ENCODE results near the gene RMDN2. TPM values are rescaled to one million over a fixed set of nuclear protein-coding genes. Genes with fewer than 3 reads are reported as not detected.

The RMDN2 gene
- total RNA-seq, 1 experiment from 2014 or later = 3.0 TPM

DNA sequence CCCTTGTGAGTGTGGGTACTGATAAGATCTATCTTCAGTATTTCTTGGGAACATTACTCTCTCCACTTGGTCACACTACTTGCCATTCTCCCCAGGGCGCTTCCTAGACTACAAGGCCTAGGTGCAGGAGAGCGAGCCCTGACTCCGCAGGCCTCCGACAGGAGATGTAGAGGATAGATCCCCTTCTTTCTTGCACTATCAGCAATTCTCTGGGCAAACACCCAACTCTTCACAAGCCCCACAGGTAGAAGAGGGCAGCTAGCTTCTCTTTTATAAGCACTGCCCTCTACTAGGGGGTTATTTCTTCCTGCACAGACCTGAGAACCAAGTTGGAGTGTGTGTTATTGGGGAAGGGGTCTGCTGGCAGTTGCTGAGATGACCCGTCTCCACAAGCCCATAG lies 10.7 kb upstream of the RMDN2 start (continued):
- TF ChIP-seq, protein P1, sequence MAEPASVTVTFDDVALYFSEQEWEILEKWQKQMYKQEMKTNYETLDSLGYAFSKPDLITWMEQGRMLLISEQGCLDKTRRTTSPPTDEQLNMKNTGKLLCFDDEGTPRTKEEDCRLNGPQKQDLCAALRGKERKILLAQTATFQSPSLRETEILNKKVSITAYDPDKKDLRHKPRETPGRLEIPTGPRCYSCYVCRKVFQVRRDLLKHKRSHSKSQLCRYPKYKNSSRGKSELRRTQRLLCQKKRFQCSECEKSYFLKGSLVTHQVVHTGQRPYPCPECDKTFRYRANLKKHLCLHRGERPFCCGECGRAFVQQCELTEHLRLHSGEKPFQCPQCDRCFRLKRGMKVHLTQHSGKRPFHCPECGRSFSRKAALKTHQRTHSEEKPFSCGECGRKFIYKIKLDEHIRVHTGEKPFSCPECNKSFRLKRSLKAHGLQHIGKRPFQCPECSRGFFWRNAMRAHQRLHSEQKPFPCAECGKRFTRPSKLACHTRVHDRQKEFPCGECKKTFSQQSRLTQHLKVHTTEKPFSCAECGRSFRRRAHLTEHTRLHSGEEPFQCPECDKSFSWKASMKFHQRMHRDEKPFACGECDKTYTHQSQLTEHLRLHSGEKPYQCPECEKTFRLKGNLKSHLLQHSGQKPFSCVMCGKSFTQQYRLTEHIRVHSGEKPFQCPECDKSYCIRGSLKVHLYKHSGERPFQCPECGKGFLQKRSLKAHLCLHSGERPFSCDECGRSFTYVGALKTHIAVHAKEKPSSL (CRISPR knock-in tag; conservative IDR thresholded peaks at IDR 0.05) = no peak
- TF ChIP-seq, protein P2, sequence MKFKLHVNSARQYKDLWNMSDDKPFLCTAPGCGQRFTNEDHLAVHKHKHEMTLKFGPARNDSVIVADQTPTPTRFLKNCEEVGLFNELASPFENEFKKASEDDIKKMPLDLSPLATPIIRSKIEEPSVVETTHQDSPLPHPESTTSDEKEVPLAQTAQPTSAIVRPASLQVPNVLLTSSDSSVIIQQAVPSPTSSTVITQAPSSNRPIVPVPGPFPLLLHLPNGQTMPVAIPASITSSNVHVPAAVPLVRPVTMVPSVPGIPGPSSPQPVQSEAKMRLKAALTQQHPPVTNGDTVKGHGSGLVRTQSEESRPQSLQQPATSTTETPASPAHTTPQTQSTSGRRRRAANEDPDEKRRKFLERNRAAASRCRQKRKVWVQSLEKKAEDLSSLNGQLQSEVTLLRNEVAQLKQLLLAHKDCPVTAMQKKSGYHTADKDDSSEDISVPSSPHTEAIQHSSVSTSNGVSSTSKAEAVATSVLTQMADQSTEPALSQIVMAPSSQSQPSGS (CRISPR knock-in tag; IDR thresholded peaks at IDR 0.05; ENCODE audit: borderline replicate concordance, low read depth) = no peak
- TF ChIP-seq RELA (CRISPR knock-in tag; IDR thresholded peaks at IDR 0.05; ENCODE audit: borderline replicate concordance) (no peak), ZNF423 (CRISPR knock-in tag; IDR thresholded peaks at IDR 0.05) (no peak), ETV6 (CRISPR knock-in tag; IDR thresholded peaks at IDR 0.05) (no peak)
- TF ChIP-seq, protein P3, sequence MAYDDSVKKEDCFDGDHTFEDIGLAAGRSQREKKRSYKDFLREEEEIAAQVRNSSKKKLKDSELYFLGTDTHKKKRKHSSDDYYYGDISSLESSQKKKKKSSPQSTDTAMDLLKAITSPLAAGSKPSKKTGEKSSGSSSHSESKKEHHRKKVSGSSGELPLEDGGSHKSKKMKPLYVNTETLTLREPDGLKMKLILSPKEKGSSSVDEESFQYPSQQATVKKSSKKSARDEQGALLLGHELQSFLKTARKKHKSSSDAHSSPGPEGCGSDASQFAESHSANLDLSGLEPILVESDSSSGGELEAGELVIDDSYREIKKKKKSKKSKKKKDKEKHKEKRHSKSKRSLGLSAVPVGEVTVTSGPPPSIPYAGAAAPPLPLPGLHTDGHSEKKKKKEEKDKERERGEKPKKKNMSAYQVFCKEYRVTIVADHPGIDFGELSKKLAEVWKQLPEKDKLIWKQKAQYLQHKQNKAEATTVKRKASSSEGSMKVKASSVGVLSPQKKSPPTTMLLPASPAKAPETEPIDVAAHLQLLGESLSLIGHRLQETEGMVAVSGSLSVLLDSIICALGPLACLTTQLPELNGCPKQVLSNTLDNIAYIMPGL (CRISPR knock-in tag; IDR thresholded peaks at IDR 0.05) = no peak

- Mint-ChIP-seq H3K36me3 (no peaks in the 10 kb centered on the region), H3K4me1 (no peaks in the 10 kb centered on the region), H3K9me3 (no peaks in the 10 kb centered on the region), H3K4me3 (no peak overlapping the region), H3K27ac (no peak overlapping the region), H3K27me3 (ENCODE audit: low read depth) (no peaks in the 10 kb centered on the region)
- ATAC-seq (no peak), DNase-seq (ENCODE audit: low spot score) (no peak)
- POLR2A ChIA-PET = no interaction called here
- CTCF ChIA-PET = no interaction called here
- TF ChIP-seq, protein P4, sequence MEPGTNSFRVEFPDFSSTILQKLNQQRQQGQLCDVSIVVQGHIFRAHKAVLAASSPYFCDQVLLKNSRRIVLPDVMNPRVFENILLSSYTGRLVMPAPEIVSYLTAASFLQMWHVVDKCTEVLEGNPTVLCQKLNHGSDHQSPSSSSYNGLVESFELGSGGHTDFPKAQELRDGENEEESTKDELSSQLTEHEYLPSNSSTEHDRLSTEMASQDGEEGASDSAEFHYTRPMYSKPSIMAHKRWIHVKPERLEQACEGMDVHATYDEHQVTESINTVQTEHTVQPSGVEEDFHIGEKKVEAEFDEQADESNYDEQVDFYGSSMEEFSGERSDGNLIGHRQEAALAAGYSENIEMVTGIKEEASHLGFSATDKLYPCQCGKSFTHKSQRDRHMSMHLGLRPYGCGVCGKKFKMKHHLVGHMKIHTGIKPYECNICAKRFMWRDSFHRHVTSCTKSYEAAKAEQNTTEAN (CRISPR knock-in tag; IDR thresholded peaks at IDR 0.05) = no peak
- TF ChIP-seq NR2C2 (CRISPR knock-in tag; IDR thresholded peaks at IDR 0.05) (no peak), ZNF416 (CRISPR knock-in tag; IDR thresholded peaks at IDR 0.05) (no peak), ZNF263 (CRISPR knock-in tag; IDR thresholded peaks at IDR 0.05; ENCODE audit: low read depth) (no peak), MAX (CRISPR knock-in tag; IDR thresholded peaks at IDR 0.05) (no peak), CTCF (IDR thresholded peaks at IDR 0.05) (no peak), ZNF121 (CRISPR knock-in tag; IDR thresholded peaks at IDR 0.05) (no peak), ZNF532 (CRISPR knock-in tag; IDR thresholded peaks at IDR 0.05; ENCODE audit: borderline replicate concordance) (no peak), SOX15 (CRISPR knock-in tag; IDR thresholded peaks at IDR 0.05) (no peak), GTF2I (CRISPR knock-in tag; conservative IDR thresholded peaks at IDR 0.05) (no peak), ETV6 (CRISPR knock-in tag; IDR thresholded peaks at IDR 0.05) (no peak), NFATC4 (CRISPR knock-in tag; IDR thresholded peaks at IDR 0.05) (no peak), GRHL2 (CRISPR knock-in tag; IDR thresholded peaks at IDR 0.05; ENCODE audit: insufficient replicate concordance, severe bottlenecking) (no peak)
- TF ChIP-seq, protein P5, sequence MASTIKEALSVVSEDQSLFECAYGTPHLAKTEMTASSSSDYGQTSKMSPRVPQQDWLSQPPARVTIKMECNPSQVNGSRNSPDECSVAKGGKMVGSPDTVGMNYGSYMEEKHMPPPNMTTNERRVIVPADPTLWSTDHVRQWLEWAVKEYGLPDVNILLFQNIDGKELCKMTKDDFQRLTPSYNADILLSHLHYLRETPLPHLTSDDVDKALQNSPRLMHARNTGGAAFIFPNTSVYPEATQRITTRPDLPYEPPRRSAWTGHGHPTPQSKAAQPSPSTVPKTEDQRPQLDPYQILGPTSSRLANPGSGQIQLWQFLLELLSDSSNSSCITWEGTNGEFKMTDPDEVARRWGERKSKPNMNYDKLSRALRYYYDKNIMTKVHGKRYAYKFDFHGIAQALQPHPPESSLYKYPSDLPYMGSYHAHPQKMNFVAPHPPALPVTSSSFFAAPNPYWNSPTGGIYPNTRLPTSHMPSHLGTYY (CRISPR knock-in tag; IDR thresholded peaks at IDR 0.05) = no peak
- TF ChIP-seq, protein P6, sequence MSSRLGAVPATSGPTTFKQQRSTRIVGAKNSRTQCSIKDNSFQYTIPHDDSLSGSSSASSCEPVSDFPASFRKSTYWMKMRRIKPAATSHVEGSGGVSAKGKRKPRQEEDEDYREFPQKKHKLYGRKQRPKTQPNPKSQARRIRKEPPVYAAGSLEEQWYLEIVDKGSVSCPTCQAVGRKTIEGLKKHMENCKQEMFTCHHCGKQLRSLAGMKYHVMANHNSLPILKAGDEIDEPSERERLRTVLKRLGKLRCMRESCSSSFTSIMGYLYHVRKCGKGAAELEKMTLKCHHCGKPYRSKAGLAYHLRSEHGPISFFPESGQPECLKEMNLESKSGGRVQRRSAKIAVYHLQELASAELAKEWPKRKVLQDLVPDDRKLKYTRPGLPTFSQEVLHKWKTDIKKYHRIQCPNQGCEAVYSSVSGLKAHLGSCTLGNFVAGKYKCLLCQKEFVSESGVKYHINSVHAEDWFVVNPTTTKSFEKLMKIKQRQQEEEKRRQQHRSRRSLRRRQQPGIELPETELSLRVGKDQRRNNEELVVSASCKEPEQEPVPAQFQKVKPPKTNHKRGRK (CRISPR knock-in tag; IDR thresholded peaks at IDR 0.05; ENCODE audit: borderline replicate concordance) = no peak
These were observed 9.3 kb upstream of the RMDN2 start for GRCh38 chr2:37915773-37916172.
